SK-N-MC (cell line): ENCODE data around the gene IPMK.

Experiments used
- EZH2 ChIP-seq: fragments of 200-600 bp; sonication (generic); IDR thresholded peaks from one replicate; pipeline ENCODE4 v1.6.1; 2017; ENCODE audit warnings: antibody characterized with exemption
- POLR2AphosphoS5 ChIP-seq: IDR thresholded peaks from 2 replicates; pipeline ENCODE4 v1.6.1; 2012; ENCODE audit warnings: mild to moderate bottlenecking, low read depth, low read length, borderline replicate concordance

DNA sequence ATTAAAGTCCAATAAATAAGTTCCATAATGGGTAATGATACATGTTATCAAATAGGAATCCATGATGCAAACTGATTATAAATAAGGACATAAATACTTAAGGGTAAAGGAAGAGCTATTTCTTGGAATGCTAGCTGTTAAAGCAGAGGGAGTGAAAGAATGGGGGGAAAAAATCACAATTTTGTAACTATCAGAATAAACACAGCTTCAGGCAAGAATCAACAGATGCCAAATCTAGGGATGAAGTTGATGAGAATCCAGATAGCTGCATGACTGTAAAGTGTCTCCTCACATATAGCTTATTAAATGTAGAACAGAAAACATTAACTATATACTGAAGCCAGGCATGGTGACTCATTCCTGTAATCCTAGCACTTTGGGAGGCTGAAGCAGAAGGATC is 4.9 kb downstream of the IPMK start:
- no peak for TF ChIP-seq EZH2
- no peak for TF ChIP-seq POLR2AphosphoS5
